ENCODE data around the gene PYGO2.

PYGO2 gene

DNA sequence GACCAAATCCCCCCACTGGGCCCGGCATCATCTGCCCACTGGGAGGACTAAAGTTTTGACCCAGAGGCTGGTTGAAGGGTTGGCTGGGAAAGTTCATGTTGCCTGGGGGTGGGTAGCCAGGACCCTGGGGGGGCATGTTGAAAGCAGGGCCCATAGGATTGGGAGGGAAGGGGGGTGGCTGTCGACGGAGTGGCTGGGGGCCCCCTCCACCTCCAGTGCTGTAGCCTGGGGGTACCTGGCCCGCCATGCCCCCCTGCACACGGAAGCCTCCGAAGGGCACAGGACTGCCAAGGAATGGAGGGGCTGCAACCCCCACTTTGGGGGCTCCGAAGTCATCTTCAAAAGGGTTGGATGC, 2.2 kb downstream of the PYGO2 start:
- DNase-seq, result no peak

DNA sequence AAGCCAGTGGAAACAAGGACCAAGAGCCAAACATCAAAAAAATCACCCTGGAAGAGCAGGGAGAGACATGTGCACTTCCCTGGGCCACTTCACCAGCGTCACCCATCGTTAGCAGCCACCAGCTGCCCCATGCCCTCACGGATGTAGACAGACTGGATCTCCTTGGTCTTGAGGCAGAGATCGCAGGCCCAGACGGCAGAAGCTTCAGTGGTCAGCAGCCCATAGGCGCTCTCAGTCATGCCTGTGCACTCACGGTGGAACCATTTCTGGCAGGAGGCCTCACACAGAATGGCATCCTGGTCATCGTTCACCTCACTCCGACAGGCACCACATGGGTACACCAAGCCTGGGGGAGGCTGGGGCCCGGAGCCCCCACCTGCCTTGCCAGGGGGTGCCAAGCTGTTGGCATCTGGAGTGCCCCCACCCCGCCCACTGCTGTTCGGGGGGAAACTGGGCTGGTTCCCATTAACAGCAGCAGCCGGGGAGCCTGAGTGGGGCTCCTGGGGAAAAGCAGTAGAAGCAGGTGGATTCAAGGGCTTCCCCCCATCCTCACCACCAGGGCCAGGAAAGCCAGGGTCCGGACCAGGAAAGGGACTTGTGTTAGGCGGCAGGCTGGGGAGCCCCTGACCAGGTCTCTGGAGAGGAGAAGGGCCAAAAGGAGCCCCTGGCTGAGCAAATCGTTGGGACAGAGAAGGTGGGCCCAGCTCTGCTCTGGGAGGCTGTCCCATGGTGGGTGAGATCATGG, 2.7 kb downstream of the PYGO2 start:
- no peak for DNase-seq

DNA sequence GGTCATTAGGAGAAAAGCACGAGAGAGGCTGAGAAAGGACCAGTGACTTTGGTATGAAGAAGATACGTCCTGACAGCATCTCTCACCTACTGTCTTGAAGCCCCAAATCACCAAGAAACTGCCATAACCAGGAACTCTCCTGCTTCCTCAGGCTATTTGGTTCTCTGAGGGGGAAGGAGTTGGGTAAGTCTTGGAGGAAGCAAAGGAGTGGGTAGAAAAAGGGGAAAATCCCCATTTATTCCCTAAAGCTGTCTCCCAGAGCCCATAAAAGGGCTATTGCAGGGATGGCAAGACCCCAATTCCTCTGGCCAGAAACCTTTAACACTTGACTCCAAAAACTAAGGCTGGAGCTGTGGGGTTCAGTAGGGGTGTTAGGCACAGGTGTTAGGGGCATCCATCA, 3.5 kb downstream of the PYGO2 start:
- no peak for DNase-seq

DNA sequence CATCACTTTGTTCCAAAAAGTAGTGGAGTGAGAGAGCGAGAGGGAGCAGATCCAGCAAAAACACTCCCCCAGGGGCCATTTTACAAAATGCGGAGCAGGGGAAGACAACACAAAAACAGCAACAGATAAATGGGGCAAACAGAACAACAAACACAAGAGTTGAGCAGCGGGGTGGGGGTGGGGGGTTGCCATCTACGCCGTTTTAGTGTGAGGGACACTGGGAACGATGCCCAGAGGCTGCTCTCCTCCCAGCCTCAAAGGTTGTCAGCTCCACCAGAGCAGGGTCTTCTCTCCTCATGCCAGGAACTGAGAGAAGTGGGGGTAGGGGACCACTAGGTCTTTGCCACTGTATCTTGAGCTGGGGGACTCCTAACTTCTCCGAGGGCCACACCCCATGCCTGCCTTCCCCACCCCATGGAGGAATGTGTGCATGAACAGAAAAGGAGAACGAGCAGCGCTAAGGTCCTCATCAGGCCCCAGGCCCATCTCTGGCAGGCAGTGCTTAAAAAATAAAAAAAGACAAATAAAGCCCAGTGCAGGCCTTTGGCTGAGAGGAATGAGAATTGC, 4.4 kb downstream of the PYGO2 start:
- no peak for DNase-seq

GRCh38 chr1:154956544-154956941, 5.0 kb downstream of the PYGO2 start:
- no peak for DNase-seq

- peak; percentile 97 for DNase-seq
These were observed 5.7 kb downstream of the PYGO2 start, which contains the start of gene PBXIP1 for GRCh38 chr1:154955718-154956543. TSS of gene PBXIP1 (minus strand) at chr1:154956099. CDS start at chr1:154953721, 2,378 bp downstream.

GRCh38 chr1:154955039-154955717, 6.4 kb downstream of the PYGO2 start:
- peak; percentile 41 for DNase-seq

GRCh38 chr1:154954541-154954940, 7.0 kb downstream of the PYGO2 start:
- no peak for DNase-seq

DNA sequence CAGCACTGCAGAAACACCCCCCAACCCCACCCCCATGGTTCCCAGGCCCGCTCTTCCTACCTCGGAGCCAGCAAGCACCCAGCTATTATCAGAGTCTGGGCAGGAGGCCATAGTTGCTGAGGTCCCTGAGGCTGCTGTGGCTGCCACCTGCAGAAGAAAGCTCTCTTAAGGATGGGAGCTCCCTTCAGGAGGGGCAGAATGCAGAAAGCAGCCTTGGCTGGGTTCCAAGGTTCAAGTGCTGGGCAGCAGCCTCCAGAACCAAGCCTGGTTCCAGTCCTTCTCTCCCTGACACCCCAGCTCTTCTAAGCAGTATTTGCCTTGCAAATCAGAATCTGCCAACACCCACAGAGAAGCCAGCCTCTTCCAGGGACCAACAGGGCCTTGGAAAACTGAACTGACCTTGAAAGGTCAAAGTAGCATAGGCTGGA, 8.0 kb downstream of the PYGO2 start:
- no peak for DNase-seq

DNA sequence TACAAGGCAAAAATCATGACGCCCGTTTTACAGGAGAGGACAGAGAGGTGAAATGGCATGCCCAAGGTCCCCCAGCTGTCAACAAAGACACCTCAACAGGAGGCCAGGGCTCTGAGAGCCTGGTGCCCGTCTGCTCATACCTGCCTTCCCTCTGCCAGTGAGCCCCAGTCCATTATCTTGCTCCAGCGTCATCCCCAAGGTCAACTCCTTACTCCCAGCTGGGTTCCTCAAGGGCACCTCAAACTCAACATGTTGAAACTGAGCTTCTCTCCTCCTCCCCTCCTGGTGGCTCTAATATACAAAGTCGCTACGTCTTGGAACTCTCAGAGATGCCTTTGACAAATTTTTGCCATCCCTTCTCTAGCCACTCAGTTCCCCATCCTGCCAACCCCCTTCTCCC, 8.9 kb downstream of the PYGO2 start:
- DNase-seq, result no peak

GRCh38 chr1:154951901-154952657, 9.5 kb downstream of the PYGO2 start:
- peak; percentile 32 for DNase-seq

- DNase-seq, result no peak
These were observed 13.5 kb downstream of the PYGO2 start for GRCh38 chr1:154948079-154948478.

DNA sequence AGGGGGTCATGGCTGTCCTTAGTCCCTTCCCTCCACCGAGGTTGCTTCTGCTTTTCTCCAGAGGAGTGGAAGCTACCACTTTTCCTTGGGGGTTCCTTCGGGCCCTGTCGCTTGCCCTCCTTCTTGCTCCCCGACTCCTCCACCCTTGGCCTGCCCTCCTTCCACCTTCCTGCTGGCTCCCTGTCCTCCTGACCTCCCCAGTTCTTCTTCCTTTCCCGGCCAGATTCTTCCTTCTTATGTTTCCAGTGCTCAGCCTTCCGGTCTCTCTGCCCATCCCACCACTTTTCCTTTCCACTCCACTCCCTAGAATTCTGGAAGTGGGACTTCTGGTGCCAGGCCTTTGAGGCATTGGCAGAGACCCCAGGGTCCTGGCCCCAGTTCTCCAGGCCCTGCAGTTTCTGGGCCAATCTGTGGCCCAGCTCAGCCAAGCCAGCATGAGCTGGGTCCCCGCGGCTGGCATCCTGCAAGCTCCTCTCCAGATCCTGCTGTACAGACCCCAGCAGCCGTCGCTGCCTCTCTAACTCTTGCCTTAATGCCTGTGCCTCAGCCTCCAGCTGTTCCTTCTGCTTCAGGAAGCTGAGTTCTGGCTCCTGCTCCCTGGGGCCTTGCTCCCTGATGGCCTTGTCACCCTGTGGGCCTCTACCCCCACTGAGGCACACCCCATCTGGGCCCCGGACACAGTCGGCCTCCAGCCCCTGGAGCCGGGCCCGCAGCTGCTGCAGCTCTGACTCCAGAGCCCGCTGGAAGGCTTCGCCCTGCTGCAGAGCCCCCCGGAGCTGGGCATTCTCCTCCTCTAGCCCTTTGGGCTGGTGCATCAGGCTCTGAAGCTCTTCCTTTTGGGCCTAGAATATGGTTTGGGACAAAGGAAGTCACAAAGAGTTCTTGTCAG, 15.4 kb downstream of the PYGO2 start:
- no peak for DNase-seq

DNA sequence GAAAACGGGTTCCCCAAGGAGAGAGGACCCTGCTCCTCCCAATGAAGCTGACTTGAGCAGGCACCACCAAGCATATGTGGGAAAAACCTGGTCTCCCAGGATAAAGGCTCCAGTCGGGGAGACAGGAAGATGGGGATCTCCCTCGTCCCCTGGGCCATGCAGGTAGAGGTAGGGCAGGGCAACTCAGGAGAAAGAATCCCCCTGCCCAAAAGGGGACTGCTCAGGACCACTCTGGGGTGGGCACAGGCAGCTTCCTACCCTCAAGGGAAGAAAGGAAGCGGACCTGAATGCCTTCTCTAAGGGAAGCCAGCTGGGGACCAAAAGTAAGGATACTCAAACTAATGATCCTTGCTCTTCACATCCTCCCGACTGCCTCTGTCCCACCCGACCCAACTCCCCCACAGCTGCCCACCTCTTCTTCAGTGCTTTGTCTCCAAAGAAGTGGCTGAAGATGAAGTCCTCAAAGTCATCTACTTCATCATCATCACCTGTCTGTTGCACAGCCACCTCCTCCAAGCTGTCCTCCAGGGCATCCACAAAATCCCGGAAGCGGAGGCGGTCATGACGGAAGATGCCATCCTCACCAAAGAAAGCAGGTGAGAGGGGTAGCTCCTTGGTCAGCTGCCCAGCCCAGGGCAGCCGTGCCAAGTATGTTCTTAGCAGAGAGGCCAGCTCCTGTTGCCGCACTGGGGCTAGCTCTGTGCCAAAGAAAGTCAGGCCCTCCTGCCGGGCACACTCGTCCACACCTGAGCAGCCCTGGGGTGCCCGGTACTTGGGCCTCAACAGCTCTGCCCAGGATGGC, 16.2 kb downstream of the PYGO2 start:
- no peak for DNase-seq

DNA sequence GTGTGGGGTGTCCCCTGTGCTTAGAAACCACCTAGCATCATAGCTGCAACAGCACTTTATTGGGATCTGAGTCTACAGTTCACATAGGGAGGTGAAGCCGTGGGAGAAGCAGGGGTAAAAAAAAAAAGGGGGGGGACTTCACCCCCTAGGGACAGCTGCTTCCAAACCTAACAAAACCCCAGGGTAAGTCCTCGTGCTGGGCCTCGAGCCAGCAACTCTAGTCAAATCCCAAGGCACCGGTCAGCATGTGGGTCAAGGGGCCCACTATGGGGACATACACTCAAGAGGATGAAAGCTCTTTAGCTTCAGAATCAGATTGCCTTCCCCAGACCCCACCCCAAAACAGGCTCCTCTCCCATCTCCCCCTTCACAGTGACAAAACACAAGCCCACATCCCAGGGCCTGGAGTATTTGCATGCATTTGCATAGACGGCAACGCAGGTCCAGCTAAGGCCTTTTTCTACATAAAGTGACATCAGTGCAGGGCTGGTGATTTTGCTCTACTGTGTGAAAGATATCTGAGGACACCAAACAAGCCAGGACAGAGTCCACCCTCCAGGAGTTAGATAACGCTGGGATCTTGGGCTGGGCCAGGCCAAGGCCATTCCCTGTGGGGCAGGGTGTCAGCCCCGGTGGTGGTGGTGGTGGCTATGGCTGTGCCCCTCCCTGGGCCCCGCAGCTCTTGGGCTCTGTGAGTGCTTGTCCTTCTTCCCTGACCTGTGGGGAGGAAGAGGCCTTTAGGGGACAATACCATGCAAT, 17.0 kb downstream of the PYGO2 start:
- DNase-seq, result no peak

DNA sequence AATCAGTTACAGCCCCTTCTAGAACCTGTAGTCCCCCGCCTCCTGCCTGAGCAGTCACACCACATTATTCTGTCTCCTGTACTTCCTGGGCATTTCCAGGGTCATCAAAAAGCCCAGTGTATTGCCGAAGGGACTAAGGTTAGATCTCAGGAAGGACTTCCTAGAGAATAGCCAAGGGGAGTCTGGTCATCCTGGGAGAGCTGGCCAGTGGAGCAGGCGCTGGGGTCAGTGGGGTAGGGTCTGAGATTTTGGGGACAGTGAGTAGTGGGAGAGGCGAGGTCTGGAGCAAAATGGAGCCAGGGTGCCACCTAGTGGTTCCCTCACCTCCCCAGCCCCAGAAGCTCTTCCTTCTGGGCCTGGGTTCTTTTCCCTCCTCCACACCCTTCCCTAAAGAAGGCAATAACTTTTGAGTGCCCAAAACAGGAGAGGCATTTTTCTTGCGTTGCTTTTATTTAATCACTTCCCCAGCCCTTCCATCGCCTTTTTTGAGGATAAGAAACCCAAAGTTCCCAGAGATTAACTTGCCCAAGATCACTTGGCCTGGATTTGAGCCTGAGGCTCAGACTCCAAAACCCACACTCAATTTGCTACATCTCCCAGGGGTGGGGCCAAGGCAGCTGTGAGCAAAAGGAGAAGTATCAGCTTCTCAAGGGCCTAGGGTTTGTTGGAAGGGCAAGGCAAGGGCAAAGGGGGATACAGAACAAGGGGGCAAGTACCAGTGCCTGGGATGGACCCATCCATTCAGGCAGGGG, 17.8 kb downstream of the PYGO2 start:
- DNase-seq, result peak; percentile 86

DNA sequence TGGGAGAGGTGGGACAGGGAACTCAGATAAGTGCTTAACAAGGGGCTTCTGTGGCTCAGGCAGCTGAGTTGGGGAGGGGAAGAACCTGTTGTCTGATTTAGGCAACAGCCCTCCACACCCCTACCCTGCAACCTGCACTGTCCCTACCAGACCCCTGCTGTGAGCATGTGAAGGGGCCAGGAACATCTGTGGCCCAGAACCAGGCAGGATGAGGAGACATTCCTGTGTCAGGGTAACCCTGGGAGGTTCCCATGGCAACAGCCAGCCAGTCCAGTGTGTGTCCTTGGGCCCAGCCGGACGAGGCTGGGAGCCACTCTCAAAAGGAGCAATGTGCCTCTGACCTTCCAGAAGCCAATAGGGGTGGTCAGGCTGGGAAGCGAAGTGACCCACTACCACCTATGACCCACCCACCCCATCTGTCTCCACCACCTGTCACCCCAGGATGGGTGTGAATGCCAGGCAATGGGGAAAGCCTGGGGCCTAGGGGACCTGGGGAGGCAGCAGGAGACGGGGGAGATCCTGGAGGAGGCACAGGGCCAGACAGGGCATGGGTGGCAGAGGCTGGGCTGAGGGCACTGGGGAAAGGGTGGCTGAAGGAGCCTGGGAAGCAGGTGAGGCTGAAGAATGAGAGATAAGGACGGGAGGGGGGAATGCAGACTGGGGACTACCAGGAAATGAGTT, 20.1 kb downstream of the PYGO2 start:
- no peak for DNase-seq

DNA sequence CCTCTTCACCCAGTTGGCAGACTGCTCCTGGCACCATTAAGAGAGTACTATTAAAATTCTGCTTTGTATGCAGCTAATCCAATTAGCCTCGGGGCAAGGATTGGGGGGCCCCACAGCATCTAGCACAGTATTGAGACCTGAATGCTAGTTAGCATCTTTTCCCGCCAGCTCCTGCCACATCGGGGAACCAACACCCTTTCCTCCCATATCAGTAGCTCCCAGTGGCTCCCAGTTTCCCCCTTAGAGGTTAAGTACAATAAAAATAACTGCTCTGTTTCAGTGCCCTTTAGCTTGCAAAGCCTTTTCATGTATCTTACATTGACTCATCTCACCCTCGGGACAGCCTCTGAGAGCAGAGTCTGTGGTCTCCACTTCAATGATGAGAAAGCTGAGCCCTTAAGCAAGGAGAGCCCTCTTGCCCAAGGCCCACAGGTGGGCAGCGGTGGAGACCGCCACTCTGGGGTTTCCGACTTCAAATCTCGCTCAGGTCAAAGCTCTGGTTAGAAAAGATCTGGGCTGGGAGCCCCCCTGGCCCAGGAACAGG, 20.9 kb downstream of the PYGO2 start:
- no peak for DNase-seq
